GM10847 (cell line): ENCODE data around the gene SFTA2.

Source experiments
- POLR2A ChIP-seq: IDR thresholded peaks from 2 replicates; pipeline ENCODE4 v1.6.1; 2011; ENCODE audit not compliant: insufficient read length; ENCODE audit errors: extremely low read depth

Gene SFTA2

DNA sequence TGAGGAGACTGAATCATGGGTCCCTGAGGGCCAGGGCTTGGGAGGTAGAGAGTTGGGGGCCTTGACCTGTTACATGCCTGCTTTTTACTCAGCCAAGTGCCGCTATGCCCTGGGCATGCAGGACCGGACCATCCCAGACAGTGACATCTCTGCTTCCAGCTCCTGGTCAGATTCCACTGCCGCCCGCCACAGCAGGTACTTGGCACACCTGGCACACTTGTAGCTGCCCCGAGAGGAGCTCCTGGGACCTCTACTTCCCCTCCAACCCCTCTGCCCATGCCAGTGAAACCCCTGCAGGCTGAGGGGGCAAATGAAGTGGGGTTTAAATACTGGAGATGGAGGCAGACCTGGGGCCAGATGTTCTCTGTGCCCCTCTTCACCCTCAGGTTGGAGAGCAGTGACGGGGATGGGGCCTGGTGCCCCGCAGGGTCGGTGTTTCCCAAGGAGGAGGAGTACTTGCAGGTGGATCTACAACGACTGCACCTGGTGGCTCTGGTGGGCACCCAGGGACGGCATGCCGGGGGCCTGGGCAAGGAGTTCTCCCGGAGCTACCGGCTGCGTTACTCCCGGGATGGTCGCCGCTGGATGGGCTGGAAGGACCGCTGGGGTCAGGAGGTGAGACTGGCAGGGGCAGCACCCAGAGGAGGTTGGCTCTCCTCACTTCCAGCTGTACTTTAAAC lies 43.0 kb downstream of the SFTA2 start:
- TF ChIP-seq POLR2A, result no peak

DNA sequence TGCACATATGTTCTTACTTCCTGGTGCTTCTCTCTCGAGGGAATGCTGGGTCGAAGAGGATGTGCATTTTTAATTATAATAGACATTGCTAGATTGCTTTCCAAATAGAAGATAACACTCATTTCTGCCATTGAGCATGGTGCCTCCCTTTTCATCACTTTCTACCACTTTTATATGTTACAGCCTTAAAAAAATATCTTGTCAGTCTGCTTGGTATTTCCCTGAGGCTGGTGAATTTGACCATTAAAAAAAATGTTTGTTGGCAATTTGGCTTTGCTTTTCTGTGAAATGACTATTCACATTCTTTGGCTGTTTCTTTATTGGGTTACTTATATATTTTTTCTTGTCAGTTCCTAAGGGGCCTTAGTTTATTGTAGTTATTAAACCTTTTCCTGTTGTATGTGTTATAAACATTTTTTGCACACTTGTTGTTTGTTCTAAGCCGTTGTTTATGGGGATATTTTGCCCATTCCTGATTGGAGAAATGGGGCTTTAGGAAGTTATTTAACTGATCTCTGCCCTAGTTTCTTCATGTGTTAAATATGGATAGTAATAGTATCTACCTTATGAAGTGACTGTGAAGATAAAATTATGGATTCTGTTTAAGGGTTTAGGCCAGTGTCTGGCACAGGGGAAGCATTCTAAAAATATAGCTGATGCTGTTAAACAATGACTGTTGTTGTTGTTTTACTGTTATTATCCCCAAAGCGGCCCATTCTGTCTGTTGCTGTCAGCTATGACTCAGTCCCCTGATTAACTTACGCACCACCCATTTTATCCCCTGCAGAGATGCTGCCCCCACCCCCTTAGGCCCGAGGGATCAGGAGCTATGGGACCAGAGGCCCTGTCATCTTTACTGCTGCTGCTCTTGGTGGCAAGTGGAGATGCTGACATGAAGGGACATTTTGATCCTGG lies 43.8 kb downstream of the SFTA2 start:
- no peak for TF ChIP-seq POLR2A

DNA sequence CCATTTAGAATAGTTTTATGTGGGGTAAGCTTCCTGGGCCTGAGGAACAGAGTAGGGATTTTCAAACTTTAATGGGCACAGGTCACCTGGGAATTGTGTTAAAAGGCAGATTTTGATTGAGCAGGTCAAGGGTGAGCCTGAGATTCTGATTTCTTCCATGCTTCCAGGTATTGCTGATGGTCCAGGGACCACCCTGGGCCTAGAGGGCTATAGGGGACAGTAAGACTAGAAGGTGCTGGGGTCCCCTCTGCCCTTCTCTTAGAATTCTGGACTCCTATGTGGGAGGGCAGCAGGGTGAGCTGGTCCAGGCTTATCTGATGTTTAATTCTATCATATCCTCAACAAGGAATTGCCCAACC lies 45.1 kb downstream of the SFTA2 start:
- no peak for TF ChIP-seq POLR2A

DNA sequence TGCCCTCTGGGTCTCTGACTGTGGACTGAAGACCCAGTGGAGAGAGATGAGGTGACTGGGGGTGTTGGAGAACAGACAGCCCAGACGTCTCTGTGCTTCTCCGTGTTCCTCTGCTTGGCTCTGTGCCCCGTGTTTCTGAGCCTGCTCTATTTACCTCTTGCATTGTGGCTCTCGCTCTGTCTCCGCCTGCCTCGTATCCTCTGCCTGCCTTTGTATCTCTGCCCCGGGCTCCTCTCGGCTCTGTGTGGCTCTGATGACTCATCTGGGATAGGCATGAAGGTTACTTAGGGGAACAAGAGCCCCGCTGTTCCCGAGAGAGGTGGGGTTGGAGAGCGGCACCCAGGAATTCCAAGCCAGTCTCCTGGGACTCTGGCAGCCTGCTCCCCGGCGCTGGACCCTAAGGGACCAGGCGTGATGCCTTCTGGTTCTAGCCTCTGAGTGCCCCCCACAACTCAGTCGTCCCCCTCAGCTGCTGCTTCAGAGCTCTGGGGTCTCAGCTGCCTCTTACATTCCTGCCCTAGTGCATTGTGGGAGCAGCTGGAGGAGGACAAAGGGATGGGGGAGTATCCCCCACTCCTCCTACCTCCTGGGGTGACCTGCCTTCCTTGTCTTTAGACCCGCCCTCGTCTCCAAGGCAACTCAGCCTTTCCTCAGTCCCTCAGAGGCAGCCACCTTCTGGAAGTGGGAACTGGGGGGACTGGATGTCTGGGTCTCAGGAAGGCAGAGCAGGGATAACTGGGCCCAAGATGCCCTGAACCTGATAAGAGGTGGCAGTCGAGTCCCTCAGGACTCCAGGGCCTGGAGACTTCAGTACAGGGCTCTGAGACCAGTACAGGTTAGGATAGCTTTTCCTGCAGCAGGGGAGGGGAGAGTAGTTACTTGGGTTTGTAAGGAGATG lies 45.7 kb downstream of the SFTA2 start:
- no peak for TF ChIP-seq POLR2A

DNA sequence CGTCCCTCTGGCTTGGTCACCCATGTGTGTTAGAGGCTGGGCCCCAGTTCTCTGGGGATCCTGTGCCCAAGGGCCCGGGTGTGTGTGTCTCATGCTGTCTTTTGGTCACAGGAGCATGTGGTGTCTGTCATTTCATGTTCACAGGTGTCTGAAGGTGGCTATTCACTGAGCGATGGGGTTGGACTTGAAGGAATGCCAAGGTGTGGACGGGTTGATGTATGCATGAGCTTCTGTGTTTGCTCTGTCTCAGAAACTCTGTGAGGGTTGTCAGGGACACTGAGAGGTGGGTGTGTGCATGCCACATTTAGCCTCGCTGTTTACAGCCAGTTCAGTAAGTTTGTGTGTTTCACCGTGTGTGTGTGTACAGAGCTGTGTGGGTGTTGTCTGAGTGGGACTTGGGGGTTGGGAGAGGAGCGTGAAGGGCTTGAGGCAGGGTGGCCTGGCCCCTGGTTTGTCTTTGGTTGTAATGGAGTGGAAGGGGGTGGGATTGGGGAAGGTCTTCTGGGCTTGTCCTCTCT lies 46.4 kb downstream of the SFTA2 start:
- TF ChIP-seq POLR2A, result no peak

DNA sequence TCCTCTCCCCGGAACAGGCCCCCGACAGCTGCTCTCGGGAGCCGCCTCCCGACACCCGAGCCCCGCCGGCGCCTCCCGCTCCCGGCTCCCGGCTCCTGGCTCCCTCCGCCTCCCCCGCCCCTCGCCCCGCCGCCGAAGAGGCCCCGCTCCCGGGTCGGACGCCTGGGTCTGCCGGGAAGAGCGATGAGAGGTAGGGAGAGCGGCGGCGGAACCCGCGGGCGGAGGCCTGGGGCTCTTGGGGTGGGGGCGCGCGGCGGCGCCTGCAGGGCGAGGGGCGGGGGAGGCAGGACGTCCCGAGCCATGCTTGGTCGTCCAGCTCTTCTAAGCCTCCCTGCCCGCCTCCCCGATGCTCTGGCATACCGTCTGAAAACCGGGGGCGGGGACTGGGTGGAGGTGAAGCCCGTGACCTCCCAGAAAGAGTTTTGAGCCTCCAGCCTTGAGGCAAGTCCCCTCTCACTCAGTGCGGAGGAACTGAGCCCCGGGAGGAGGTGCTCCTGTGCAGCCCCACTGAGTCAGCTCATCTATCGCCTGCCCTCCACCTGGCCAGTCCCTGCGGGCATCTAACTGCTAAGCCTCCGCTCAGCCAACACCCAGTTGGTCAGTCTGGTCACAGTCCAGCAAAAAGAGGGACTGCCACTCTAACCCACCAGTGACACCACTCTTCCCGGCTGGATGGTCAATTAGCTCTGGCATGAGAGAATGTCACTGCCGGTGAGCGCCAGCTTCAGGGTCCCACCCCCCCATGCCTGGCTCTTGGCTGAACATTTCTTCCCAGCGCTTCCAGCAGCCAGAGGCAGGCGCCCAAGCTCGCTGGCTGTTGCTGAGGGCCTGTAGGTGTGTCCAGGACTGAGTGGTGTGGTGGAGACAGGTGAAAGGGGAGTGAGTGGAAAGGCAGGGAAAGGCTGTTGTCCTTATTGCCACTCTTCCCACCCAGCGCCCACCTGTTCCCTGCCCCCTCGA lies 47.2 kb downstream of the SFTA2 start:
- no peak for TF ChIP-seq POLR2A

DNA sequence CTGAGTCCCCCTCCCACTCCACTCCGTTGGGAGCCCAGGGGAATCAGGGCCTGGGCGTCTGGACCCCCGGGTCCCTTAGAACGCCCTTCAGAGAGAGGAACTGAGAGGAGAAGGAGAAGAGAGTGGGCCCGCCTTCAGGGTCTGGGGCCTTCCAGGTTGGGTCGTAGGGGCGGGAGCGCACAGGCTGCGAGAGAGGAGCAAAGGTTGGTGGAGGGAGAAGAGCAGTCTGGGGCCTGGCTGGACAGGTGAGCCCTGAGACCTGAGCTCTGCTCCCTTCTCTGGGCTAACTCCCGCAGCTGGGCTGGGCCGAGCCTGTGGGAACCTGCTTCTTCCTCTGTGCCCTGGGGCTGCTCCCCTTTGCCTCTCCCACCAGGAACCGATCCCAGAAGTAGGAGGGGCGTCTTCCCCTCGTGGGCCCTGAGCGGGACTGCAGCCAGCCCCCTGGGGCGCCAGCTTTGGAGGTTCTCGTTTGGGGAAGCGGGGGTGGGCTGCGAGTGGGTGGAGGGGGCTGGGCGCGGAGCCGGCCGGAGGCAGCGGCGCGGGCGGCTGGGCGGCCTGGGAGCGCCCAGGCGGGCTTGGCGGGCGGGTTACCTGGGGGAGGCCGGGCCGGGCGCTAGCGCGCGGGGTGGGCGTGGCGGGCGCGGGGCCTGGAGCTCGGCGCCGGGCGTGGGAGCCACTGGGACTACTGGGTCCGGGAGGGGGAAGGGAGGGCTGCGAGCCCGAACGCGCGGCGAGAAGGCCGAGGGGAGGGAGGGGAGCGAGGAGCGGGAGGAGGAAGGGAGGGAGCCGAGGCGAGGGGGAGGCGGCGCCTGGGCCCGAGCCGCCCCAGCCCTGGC lies 48.1 kb downstream of the SFTA2 start, which contains the start of gene DDR1:
Gene DDR1 (plus strand): TSS at position 835 of the 836 bp plus-strand sequence. CDS start 4,211 bp downstream, outside the sequence.
- no peak for TF ChIP-seq POLR2A

DNA sequence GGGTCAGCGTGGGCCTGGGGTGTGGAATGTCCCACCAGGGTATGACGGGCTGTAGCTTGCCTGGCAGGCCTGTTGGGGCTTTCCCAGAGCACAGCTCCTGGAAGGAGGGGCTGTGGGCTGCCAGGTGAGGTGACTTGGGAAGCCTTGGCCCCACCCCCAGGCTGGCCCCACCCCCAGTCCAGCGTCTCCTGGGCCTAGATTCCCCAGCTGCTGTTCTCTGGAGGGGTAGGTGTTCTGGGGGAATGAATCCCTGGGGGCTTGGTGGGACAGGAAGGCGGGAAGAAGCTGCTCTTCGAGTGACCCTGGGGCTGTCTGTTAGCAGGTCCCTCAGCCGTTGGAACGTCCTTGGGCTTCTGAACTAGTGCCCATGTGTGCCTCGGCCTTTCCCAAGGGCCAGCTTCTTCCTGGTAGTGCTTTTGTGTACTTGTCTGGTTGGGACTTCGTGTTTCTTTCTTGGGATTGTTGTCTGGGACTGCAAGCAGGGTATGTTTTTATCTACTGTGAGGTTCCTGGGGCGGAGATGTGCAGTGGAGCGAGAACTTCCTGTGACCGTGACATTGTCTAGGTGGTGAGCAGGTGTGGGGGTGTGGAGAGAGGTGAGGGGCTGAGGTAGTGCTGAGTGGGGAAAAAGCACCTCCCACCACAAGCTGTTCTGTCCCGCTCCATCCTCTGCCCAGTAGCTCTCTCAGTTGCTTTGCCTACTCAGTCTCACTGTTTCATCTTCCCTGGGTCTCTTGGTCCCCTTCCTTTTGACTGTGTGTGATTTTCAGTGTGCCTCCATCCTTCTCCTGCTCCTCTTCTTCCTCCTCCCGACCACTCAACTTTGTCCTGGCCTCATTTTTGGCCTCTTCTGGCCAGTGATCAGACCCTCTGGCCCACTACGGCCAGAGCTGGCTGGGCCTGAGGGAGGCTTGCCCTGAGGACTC lies 48.9 kb downstream of the SFTA2 start:
- no peak for TF ChIP-seq POLR2A

DNA sequence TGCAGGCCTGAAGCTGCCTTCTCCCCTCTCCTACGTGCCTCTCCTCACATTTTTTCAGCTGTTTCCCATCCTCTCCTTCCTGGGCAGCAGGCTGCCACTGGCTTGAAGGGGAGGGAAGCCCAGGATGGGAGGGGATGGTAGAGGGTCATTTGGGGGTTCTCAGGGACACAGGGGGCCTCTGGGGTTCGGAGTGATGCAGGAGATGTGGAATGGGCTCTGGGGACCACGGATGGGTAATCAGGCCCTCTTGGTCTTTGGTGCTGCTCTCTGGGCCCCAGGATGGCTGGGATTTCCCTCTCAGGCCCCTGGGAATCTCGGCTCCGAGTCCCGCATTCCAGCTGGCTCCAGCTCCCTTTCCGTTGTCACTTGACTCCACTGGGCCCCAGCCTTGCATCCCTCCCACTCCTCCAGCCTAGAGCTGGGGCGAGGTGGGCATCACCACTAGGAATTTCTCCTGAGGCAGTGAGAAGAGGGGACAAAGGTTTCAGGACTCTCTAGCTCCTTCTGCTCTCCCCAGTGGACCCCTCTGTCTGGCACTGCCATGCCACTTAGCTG lies 49.7 kb downstream of the SFTA2 start:
- TF ChIP-seq POLR2A, result no peak

DNA sequence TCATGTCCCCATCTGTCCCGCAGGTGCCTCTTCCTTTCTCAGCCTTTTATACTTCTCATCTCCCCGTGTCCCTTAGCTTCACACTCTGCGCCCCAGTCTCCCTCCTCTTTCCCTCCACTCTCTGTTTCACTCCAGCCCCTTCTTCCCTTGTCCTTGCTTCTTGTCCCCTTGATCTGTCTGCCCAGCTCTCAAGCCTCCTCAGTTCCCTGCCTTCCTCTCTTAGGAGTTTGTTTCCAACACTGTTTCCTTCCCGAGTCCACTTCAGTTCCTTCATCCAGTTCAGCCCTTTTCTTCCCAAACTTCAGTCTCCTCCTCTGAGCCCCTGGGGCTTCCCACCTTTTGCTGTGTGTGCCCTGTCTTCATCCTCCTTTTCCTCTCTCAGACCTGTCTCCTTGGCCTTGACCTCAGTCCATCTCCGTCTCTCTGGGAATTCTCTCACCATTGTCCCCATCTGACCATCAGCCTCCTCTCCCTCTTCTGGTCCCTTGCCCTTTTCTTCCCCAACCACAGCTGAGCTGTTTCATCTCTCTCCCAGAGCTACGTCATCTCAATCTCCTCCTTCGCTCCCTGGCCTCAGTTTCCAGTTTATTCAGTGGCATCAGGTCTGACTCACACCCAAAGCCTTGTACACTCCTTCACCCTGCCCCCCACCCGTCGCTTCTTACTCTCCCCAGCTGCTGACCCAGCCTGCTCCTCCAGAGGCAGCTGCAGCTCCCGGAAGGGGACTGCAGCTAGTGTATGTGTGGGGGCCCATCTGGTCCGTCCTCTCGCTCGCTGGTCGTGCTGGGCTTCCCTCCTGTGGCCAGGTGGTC lies 50.4 kb downstream of the SFTA2 start:
- TF ChIP-seq POLR2A, result no peak
